HG02870 (cell line): ENCODE data around the gene TIAM2.
A peak's percentile ranks its signal among the peaks of the same experiment; 100 is the strongest.
"Not testable (repeated sequence)": the region's sequence is repeated elsewhere in the genome, so short reads cannot be mapped to it uniquely, and the experiment has no call there.

Experiments
- ATAC-seq: cut with Tn5 transposase; IDR thresholded peaks from one replicate; pipeline ENCODE4 v1.9.1; 2021; ENCODE audit warnings: mild to moderate bottlenecking, moderate library complexity; ENCODE audit not compliant: unreplicated experiment

TIAM2 gene

GRCh38 chr6:155221086-155221485 is 226.0 kb downstream of the TIAM2 start:
- no peak for ATAC-seq

- ATAC-seq = no peak
These were observed 227.4 kb downstream of the TIAM2 start for GRCh38 chr6:155222506-155222905.

- ATAC-seq = peak; percentile 94
These were observed 228.7 kb downstream of the TIAM2 start for GRCh38 chr6:155223646-155224451.

GRCh38 chr6:155224618-155225017 is 229.5 kb downstream of the TIAM2 start:
- no peak for ATAC-seq

- no peak for ATAC-seq
These were observed 231.9 kb downstream of the TIAM2 start for GRCh38 chr6:155227046-155227445.

GRCh38 chr6:155228546-155229166 is 233.5 kb downstream of the TIAM2 start:
- ATAC-seq = no peak

- ATAC-seq = not testable (repeated sequence)
These were observed 235.9 kb downstream of the TIAM2 start for GRCh38 chr6:155230975-155231374.

- ATAC-seq = no peak
These were observed 237.7 kb downstream of the TIAM2 start for GRCh38 chr6:155232848-155233247.

- no peak for ATAC-seq
These were observed 239.1 kb downstream of the TIAM2 start for GRCh38 chr6:155234167-155234566.

GRCh38 chr6:155234687-155235086 is 239.6 kb downstream of the TIAM2 start:
- no peak for ATAC-seq

GRCh38 chr6:155235087-155235486 is 240.0 kb downstream of the TIAM2 start:
- no peak for ATAC-seq

- no peak for ATAC-seq
These were observed 242.5 kb downstream of the TIAM2 start for GRCh38 chr6:155237613-155238012.

GRCh38 chr6:155240905-155241600 is 245.9 kb downstream of the TIAM2 start:
- no peak for ATAC-seq

- no peak for ATAC-seq
These were observed 246.9 kb downstream of the TIAM2 start for GRCh38 chr6:155241966-155242365.

- no peak for ATAC-seq
These were observed 249.3 kb downstream of the TIAM2 start for GRCh38 chr6:155244434-155244833.

GRCh38 chr6:155245193-155245592 is 250.1 kb downstream of the TIAM2 start:
- no peak for ATAC-seq

GRCh38 chr6:155245831-155246230 is 250.7 kb downstream of the TIAM2 start:
- no peak for ATAC-seq

- no peak for ATAC-seq
These were observed 251.7 kb downstream of the TIAM2 start for GRCh38 chr6:155246825-155247224.

- no peak for ATAC-seq
These were observed 252.5 kb downstream of the TIAM2 start for GRCh38 chr6:155247618-155248007.

- peak; percentile 61 for ATAC-seq
These were observed 253.2 kb downstream of the TIAM2 start for GRCh38 chr6:155248008-155249001.
